D721Med (cell line): Measurements from ENCODE around the gene SCN8A.

Experiments
- DNase-seq: peaks from one replicate; pipeline ENCODE4 v3.0.0; 2011; ENCODE audit warnings: low spot score; ENCODE audit not compliant: insufficient read length
- FAIRE-seq: peaks from 2 replicates; lab custom pipeline; 2011; peaks lifted over from hg19 to GRCh38; lab: Jason Lieb, UNC
- CTCF ChIP-seq: IDR thresholded peaks from 2 replicates; pipeline ENCODE4 v1.5.1; 2012; ENCODE audit warnings: mild to moderate bottlenecking, control low read depth; ENCODE audit not compliant: insufficient read depth; ENCODE audit errors: missing control alignments

SCN8A gene

DNA sequence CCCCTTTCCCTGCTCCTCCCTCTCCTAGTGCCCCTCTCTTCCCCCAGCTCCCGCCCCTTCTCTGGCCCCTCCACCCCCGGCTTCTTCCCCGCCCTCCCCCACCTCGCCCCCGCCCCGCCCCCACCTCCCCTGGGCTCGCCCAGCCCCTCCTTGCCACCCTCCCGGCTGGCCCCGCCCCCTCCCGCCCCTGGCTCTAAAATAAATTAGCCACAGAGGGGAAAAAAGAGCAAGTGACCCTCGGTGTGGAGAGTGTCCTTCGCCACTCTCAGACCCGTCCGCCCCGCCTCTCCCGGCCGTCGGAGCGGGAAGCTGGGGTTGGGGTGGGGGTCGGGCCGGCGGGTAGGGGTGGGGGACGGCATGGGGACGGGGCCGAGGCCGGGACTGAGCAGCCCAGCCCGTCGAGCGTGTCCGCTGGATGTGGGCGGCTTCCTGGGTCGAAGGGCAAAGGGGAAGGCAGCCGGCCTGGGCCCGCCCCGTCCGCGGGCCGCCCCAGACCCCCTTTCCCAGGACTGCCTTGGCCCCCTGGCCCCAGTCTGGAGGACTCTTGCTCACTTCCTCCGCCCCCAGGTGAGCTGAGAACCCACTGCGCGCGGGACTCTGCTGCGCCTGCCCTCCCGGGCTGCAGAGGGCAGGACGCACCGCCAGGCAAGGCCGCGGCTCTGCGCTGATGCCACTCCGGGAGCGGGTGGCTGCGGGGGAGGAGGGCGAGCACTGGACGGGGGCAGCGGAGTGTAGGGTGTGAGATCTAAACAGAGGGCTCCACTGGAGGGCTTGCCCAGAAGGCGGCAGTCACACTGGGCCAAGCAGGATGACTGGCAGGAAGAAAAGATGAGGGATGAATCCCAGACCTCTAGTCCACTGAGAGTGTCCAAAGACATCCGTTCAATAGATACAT, 258.1 kb downstream of the SCN8A start:
- TF ChIP-seq CTCF = no peak
- no peak for DNase-seq
- FAIRE-seq = no peak

GRCh38 chr12:51850081-51850964, 259.3 kb downstream of the SCN8A start:
- DNase-seq = no peak
- no peak for FAIRE-seq
- TF ChIP-seq CTCF = no peak

- DNase-seq (no peak), FAIRE-seq (no peak)
- no peak for TF ChIP-seq CTCF
These were observed 259.9 kb downstream of the SCN8A start for GRCh38 chr12:51850965-51851299.

- no peak for TF ChIP-seq CTCF
- DNase-seq = no peak
- FAIRE-seq = no peak
These were observed 260.5 kb downstream of the SCN8A start for GRCh38 chr12:51851413-51852124.

DNA sequence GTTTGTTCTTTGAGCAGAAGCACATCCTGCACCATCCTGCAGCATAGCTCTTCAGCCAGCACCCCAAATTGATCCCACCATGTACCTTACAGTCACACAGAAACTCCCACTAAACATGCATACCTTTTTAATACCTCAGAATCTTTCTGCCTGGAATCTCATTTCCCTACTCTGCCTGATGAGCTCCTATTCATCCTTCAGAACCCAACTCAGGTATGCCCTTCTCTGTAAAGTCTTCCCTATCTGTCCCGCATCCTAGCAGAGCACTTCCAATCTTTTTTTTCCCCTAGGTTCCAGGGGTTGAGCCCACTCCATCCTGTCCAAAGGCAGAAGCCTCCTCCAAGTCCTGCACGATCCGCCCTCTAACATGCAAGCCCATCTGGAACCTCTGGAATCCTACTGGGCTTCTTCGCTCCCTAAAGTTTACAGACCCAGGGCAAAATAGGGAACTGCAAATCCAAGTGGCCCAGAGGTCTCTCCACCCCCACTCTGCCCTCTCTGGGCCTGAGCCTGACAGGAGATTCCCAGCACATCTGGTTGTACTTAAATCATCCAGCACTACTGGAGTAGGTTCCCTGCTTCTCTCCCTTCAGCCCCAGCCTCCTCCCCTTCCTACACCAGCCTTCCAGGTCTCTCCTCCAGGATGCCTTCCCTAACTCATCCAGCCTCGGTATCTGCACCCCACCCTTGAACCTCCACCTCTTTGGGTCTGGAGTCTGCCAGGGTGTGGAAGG, 261.5 kb downstream of the SCN8A start:
- DNase-seq = no peak
- FAIRE-seq = no peak
- TF ChIP-seq CTCF = no peak

DNA sequence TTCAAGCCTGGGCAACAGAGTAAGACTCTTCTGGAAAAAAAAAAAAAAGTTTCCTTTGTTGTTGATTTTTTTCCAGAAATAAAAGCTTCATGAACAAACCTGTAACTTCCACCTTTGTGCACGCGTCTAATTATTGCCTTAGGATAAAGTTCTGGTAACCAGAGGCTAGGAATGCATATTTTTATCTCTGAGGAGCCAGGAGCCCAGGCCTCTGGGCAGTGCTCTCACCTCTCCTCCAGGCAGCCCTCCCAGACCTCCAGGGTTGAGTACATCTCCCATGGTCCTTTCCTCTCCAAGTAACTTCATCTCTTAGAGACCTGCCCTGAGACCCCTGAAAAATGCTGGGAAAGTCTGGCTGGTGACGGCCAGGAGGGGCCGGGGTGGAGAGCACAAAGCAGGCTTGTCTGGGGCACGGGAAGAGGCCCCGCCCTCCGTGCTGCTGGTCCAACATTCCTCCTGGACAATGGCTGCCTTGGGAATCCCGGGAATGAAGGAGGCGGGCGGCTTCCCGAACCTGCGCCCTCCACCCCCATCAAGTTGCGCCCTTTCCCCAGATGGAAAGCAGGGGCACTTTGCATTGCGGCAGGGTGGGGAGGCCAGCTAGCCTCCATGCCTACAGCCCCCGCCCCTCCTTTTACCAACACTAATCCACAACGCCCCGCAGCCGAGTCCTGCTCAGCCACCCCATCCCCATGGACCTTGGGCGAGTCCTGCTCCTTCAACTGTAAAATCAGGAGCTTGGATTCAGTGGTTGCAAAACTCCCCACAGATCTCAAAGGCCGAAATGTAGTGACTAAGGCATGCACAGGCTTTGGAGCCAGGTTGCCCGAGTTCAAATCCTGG, 264.8 kb downstream of the SCN8A start:
- DNase-seq = no peak
- no peak for FAIRE-seq
- no peak for TF ChIP-seq CTCF
